ENCODE results near the gene OR52I2.

- TF ChIP-seq CTCF (conservative IDR thresholded peaks at IDR 0.05; ENCODE audit: low read length) (no peak), EZH2phosphoT487 (IDR thresholded peaks at IDR 0.05; ENCODE audit: borderline replicate concordance) (no peak)
Observed at GRCh38 chr11:4619514-4619913, 38.0 kb downstream of the OR52I2 start.

Measured in Loucy (cell line).